Suprapubic skin (tissue), 4 donors: ENCODE data around the gene RGL3. TPM values are rescaled to one million over a fixed set of nuclear protein-coding genes. Genes with fewer than 3 reads are reported as not detected.

Experiments
- DNase-seq, 2 donors: peaks; one replicate each; pipeline ENCODE4 v3.0.0-alpha.2; 2019; ENCODE audit warnings: low spot score in 2 of 2
- H3K27ac ChIP-seq: fragments of 200-600 bp; sonication (generic); one replicate; pipeline ENCODE4 v1.5.1; 2019
- H3K27me3 ChIP-seq: fragments of 200-600 bp; sonication (generic); one replicate; pipeline ENCODE4 v1.5.1; 2019
- H3K36me3 ChIP-seq: fragments of 200-600 bp; sonication (generic); one replicate; pipeline ENCODE4 v1.5.1; 2019
- H3K4me1 ChIP-seq: fragments of 200-600 bp; sonication (generic); one replicate; pipeline ENCODE4 v1.5.1; 2019
- H3K4me3 ChIP-seq: fragments of 200-600 bp; sonication (generic); one replicate; pipeline ENCODE4 v1.5.1; 2019; ENCODE audit warnings: mild to moderate bottlenecking
- H3K9me3 ChIP-seq: fragments of 200-600 bp; sonication (generic); one replicate; pipeline ENCODE4 v1.5.1; 2019
- EP300 ChIP-seq: sonication (generic); formaldehyde crosslinking; IDR thresholded peaks from one replicate; pipeline ENCODE4 v1.6.1; 2017; ENCODE audit warnings: antibody characterized with exemption
- POLR2A ChIP-seq, 2 donors: fragments of 450-650 bp; IDR thresholded peaks; one replicate each; pipeline ENCODE4 v1.6.1; 2017; ENCODE audit warnings: antibody characterized with exemption in 2 of 2, mild to moderate bottlenecking in 2 of 2, moderate library complexity in 2 of 2
- POLR2AphosphoS5 ChIP-seq, 3 donors: sonication (generic); formaldehyde crosslinking; IDR thresholded peaks; one replicate each; pipeline ENCODE4 v1.6.1; 2017; ENCODE audit warnings: antibody characterized with exemption in 3 of 3
- WGBS: methylation state at CpG from one replicate; pipeline ENCODE4 v1.1.5; 2018; 5-methylcytosine and 5-hydroxymethylcytosine counted together
- total RNA-seq, 4 donors: library from RNA; depleted of rRNA; stranded (reverse); fragments of >200 nt; gene quantifications; one replicate each; pipeline ENCODE4 v1.1.0, GENCODE V29; 2016
- TF ChIP-seq, protein P1 (sequence below), 2 donors: fragments of 200-600 bp in 1 of 2; fragments of 450-650 bp in 1 of 2; sonication (generic) in 1 of 2; IDR thresholded peaks; one replicate each; pipeline ENCODE4 v1.5.1; 2016 to 2019; ENCODE audit warnings: antibody characterized with exemption in 2 of 2, mild to moderate bottlenecking in 1 of 2, moderate library complexity in 1 of 2

RGL3 gene
- total RNA-seq, 4 donors from 2014 or later = 1.4 to 4.3 (median 3.5) TPM

DNA sequence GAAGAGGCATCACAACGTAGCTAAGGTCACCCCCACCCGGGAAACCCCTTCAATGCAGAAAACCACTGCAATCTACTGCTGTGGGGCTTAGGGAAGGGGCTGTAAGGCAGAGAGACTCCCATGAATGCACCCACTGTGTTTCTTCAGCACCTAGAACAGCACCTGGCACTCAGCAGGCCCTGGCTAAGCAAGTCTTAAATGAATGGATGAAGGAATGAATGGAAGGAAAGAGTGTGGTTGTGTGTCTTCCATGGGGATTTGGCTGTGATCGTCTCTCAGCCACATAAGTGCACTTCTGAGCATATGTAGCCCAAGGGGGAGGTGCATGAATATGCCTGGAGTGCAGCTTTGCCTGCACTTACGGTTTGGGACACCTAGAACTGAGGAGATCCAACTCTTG, 69.9 kb downstream of the RGL3 start:
- no peak overlapping the region for H3K27ac ChIP-seq
- no peak for TF ChIP-seq POLR2AphosphoS5 (IDR thresholded peaks at IDR 0.05)
- no peak for TF ChIP-seq EP300
- TF ChIP-seq, protein P1, sequence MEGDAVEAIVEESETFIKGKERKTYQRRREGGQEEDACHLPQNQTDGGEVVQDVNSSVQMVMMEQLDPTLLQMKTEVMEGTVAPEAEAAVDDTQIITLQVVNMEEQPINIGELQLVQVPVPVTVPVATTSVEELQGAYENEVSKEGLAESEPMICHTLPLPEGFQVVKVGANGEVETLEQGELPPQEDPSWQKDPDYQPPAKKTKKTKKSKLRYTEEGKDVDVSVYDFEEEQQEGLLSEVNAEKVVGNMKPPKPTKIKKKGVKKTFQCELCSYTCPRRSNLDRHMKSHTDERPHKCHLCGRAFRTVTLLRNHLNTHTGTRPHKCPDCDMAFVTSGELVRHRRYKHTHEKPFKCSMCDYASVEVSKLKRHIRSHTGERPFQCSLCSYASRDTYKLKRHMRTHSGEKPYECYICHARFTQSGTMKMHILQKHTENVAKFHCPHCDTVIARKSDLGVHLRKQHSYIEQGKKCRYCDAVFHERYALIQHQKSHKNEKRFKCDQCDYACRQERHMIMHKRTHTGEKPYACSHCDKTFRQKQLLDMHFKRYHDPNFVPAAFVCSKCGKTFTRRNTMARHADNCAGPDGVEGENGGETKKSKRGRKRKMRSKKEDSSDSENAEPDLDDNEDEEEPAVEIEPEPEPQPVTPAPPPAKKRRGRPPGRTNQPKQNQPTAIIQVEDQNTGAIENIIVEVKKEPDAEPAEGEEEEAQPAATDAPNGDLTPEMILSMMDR (IDR thresholded peaks at IDR 0.05) = no peak
- TF ChIP-seq POLR2A (IDR thresholded peaks at IDR 0.05) = no peak
- H3K9me3 ChIP-seq = no peaks in the 10 kb centered on the region
- H3K4me1 ChIP-seq = peaks cover 21% of the 10 kb centered on the region
- H3K4me3 ChIP-seq = no peak overlapping the region
- H3K27me3 ChIP-seq = no peaks in the 10 kb centered on the region
- DNase-seq = no peak
- no peaks in the 10 kb centered on the region for H3K36me3 ChIP-seq
- 90% methylated on average over 2 of the region's 4 CpGs for WGBS

DNA sequence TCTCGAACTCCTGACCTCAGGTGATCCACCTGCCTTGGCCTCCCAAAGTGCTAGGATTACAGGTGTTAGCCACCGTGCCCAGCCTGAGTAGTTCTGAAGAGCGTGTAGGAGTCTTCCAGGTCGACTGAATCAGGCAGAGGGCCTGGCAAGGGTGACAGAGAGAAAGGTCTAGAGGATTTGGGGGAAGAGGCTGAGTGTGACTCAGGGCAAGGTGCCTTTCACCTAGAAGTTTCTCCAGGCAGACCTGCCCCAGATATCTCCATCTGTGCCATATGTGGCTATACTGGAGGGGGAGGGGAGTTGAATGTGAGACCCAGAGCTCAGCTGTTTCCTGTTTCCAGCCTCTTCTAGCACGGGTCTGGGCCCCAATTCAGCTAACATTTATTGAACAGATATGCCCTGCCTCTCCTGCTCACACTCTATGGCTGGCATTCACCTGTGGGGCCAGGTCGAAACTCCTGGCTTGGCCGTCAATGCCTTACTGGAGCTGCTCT, 71.5 kb downstream of the RGL3 start:
- WGBS = 77% methylated on average over 7 of the region's 7 CpGs
- DNase-seq = no peak
- TF ChIP-seq, protein P1 (IDR thresholded peaks at IDR 0.05) = no peak
- TF ChIP-seq POLR2A (IDR thresholded peaks at IDR 0.05) (no peak), EP300 (no peak)
- peaks cover 3% of the 10 kb centered on the region for H3K36me3 ChIP-seq
- H3K4me1 ChIP-seq = peaks cover 33% of the 10 kb centered on the region
- H3K4me3 ChIP-seq = no peak overlapping the region
- no peaks in the 10 kb centered on the region for H3K9me3 ChIP-seq
- H3K27me3 ChIP-seq = no peaks in the 10 kb centered on the region
- H3K27ac ChIP-seq = no peak overlapping the region

DNA sequence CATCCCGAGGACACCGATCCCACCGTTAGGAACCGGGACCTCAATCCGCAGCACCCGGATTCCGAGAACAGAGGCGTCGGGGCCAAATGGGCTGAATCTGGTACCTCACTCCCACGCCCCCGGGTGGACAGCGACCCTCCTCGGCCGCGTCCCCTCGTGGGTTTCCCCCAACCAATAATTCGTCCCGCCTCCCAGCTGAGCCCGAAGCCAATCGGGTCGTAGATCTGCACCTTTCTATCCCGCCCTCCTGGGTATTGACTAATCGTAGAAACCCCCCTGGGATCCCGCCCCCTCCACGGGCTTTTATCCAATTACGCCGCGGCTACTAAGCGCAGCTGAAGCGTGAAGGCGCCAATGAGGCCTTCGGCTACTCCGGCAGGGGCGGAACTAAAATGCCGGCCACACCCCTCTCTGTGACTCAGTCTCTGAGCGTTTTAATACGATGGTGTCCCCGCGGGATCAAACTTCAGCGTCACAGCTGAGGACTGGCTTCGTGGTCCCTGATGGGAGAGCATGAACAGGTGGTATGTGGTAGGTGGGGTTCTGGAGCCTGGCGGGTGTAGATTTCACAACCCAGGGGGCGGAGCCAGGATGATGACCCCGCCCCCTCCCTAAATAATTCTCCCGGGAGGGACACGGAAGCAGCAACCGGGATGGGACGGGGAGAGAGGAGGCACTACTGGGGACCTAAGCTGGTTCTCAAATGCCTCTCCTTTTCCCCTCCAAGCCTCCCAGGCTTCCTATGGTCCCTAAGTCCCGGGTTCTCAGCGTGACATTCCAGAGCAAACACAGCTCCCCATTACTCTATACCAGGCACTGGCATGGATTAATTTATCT, 72.8 kb downstream of the RGL3 start, which contains the start of the genes CCDC159 and TMEM205:
CCDC159 (plus strand) TSS at position 416 of the 837 bp plus-strand sequence; CDS start at position 504, 88 bp downstream.
TMEM205 (minus strand) TSS at position 165 of the 837 bp plus-strand sequence. CDS start 649 bp downstream, outside the sequence.
- DNase-seq = peak; percentile 99 to 100
- H3K9me3 ChIP-seq = no peaks in the 10 kb centered on the region
- WGBS = under 1% methylated on average over 19 of the region's 50 CpGs

DNA sequence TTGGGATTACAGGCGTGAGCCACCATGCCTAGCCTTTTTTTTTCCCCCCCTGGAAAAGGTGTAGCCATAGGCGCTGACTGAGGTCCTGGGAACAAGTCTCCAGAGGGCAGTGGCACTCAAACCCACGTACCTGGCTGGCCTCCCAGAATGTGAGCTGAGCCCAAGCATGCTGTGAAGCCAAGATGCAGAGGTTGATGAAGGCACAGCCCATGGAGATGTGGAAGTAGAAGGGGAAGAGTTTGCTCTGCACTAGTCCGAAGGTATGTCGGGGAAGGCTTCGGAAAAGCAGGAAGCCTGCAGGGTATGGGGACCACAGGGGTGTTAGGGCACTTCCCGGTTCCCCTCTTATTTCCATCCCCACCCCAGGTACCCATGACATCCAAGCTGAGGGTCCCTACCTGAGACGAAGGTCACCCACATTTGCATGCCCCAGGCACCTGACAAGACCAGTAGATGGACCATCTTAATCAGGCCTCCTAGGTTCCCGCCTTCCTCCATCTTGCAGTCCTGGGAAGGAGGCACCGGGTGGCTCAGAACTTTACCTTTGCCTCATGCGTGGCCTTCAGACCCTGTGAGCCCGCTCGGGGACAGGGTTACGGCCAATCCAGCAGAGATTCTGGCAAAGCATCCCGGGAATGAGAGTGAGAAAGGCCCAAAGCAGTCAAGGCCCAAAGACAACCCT, 73.9 kb downstream of the RGL3 start:
- Histone ChIP-seq H3K36me3 (peaks cover 6% of the 10 kb centered on the region), H3K9me3 (no peaks in the 10 kb centered on the region), H3K27me3 (no peaks in the 10 kb centered on the region), H3K4me3 (peak overlapping the region; percentile 57), H3K27ac (peak overlapping the region; percentile 67), H3K4me1 (peaks cover 33% of the 10 kb centered on the region)
- TF ChIP-seq, protein P1 (IDR thresholded peaks at IDR 0.05) = no peak
- TF ChIP-seq EP300 (no peak), POLR2AphosphoS5 (IDR thresholded peaks at IDR 0.05) (no peak), POLR2A (IDR thresholded peaks at IDR 0.05) (no peak)
- no peak for DNase-seq
- 50% methylated on average over 8 of the region's 15 CpGs for WGBS

More for the DNA sequence above, 72.8 kb downstream of the RGL3 start, which contains the start of the genes CCDC159 and TMEM205:
- peak within 1 kb of the TSS; percentile 57 for H3K4me3 ChIP-seq
- H3K4me1 ChIP-seq = peaks cover 33% of the 10 kb centered on the region
- peak within 1 kb of the TSS; percentile 67 for H3K27ac ChIP-seq
- peaks cover 6% of the 10 kb centered on the region for H3K36me3 ChIP-seq
- TF ChIP-seq POLR2A (IDR thresholded peaks at IDR 0.05) = peak in 1 of 2 donors; percentile 49
- TF ChIP-seq, protein P1 (IDR thresholded peaks at IDR 0.05) = no peak
- peak in 2 of 3 donors; percentile 83 to 93 for TF ChIP-seq POLR2AphosphoS5 (IDR thresholded peaks at IDR 0.05)
- H3K27me3 ChIP-seq = no peaks in the 10 kb centered on the region

Other genes starting within 250 kb of the RGL3 start
- 10 to 100 TPM; 42.5 to 75.5 (median 65.1) TPM for gene KANK2, start 221.8 kb downstream of the RGL3 start, total RNA-seq
- not detected for gene ANGPTL8, start 179.7 kb downstream of the RGL3 start, total RNA-seq
- gene DOCK6, start 156.8 kb downstream of the RGL3 start, total RNA-seq = 100 to 1,000 TPM in 2 of 4 donors, 10 to 100 TPM in 2; 69.7 to 188 (median 98.3) TPM
- not detected for gene TSPAN16, start 123.2 kb downstream of the RGL3 start, total RNA-seq
- 100 to 1,000 TPM in 2 of 4 donors, 10 to 100 TPM in 2; 68.7 to 132 (median 98.3) TPM for gene RAB3D, start 79.7 kb downstream of the RGL3 start, total RNA-seq
- 100 to 1,000 TPM; 202 to 245 (median 207) TPM for gene TMEM205, start 73.0 kb downstream of the RGL3 start, total RNA-seq
- gene CCDC159, start 72.8 kb downstream of the RGL3 start, total RNA-seq = 10 to 100 TPM in 3 of 4 donors, 1 to 10 TPM in 1; 8.0 to 58.3 (median 14.3) TPM
- 10 to 100 TPM; 18.9 to 32.1 (median 22.5) TPM for gene PLPPR2, start 63.9 kb downstream of the RGL3 start, total RNA-seq
- gene SWSAP1, start 44.6 kb downstream of the RGL3 start, total RNA-seq = 1 to 10 TPM; 1.6 to 3.7 (median 2.6) TPM
- 1 to 10 TPM; 1.2 to 5.1 (median 2.9) TPM for gene EPOR, start 35.0 kb downstream of the RGL3 start, total RNA-seq
- gene ODAD3, start 15.8 kb upstream of the RGL3 start, total RNA-seq = 1 to 10 TPM in 1 of 4 donors, under 1 TPM in 2, not detected in 1; 0.23 to 1.0 (median 0.48) TPM
- gene PRKCSH, start 16.3 kb upstream of the RGL3 start, total RNA-seq = 100 to 1,000 TPM; 119 to 164 (median 124) TPM
- gene ELAVL3, start 61.7 kb upstream of the RGL3 start, total RNA-seq = not detected
- gene ZNF653, start 86.5 kb upstream of the RGL3 start, total RNA-seq = 10 to 100 TPM; 10.1 to 19.1 (median 11.8) TPM
- 10 to 100 TPM; 40.4 to 65.7 (median 57.8) TPM for gene ECSIT, start 109.8 kb upstream of the RGL3 start, total RNA-seq
- gene CNN1, start 119.5 kb upstream of the RGL3 start, total RNA-seq = 10 to 100 TPM; 19.9 to 31.6 (median 24.2) TPM
- 10 to 100 TPM; 30.6 to 55.3 (median 41.1) TPM for gene ELOF1, start 139.9 kb upstream of the RGL3 start, total RNA-seq
- gene ACP5, start 158.3 kb upstream of the RGL3 start, total RNA-seq = 10 to 100 TPM; 18.0 to 40.1 (median 32.8) TPM
- 1 to 10 TPM; 6.1 to 8.9 (median 7.9) TPM for gene ZNF627, start 178.2 kb upstream of the RGL3 start, total RNA-seq